ENCODE measurements around the gene SPCS2.

GRCh38 chr11:74902342-74902741 is 46.7 kb upstream of the SPCS2 start:
- no peak for TF ChIP-seq CTCF (optimal IDR thresholded peaks at IDR 0.05 in 1 of 3, IDR thresholded peaks at IDR 0.05 in 1 of 3, conservative IDR thresholded peaks at IDR 0.05 in 1 of 3; ENCODE audit: extremely low read depth in 1 of 3, insufficient read depth in 2 of 3, low read length in 3 of 3)
- TF ChIP-seq EZH2 (IDR thresholded peaks at IDR 0.05; ENCODE audit: low read length) = no peak
